Measurements from ENCODE around the gene KIF26B. TPM values are rescaled to one million over a fixed set of nuclear protein-coding genes. Genes with fewer than 3 reads are reported as not detected.

Gene KIF26B
- total RNA-seq, 1 donor from 2014 or later: 5.1 TPM

DNA sequence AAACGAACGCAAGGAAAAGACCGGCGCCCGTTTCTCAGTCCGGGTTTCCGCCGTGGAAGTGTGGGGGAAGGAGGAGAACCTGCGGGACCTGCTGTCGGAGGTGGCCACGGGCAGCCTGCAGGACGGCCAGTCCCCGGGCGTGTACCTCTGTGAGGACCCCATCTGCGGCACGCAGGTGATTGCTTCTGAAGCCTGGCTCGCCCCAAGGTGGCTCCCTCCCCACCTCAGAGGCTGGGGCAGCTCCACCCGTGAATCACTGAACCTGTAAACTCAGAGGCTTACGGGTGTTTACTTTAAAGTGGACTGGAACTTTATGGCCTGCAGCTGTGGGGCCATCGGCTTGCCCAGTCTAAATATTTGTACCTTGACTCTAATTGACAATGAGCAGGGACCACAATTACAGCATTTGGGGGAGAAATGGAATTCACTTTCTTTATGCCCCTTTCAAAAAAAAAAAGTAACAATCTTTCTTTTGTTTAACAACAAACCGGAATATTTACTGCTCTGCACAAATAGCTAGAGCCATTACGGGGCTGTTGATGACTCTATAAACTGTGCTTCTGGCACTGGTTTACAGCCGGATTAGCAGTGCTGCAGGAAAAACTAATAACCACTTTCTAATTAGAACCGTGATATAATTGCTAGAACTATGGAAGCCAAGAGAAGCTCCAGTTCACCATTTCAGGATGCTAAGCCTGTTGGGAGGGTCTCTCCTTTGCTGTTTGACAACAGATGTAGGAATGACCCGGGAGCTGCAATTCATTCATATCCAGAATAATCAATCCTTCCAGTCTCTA lies 454.8 kb downstream of the KIF26B start:
- no peaks in the 10 kb centered on the region for H3K36me3 Mint-ChIP-seq (ENCODE audit: insufficient read depth)
- peaks cover 16% of the 10 kb centered on the region for H3K27me3 Mint-ChIP-seq
- no peak overlapping the region for H3K27ac Mint-ChIP-seq
- TF ChIP-seq, protein P1, sequence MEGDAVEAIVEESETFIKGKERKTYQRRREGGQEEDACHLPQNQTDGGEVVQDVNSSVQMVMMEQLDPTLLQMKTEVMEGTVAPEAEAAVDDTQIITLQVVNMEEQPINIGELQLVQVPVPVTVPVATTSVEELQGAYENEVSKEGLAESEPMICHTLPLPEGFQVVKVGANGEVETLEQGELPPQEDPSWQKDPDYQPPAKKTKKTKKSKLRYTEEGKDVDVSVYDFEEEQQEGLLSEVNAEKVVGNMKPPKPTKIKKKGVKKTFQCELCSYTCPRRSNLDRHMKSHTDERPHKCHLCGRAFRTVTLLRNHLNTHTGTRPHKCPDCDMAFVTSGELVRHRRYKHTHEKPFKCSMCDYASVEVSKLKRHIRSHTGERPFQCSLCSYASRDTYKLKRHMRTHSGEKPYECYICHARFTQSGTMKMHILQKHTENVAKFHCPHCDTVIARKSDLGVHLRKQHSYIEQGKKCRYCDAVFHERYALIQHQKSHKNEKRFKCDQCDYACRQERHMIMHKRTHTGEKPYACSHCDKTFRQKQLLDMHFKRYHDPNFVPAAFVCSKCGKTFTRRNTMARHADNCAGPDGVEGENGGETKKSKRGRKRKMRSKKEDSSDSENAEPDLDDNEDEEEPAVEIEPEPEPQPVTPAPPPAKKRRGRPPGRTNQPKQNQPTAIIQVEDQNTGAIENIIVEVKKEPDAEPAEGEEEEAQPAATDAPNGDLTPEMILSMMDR (IDR thresholded peaks at IDR 0.05; ENCODE audit: unreplicated experiment): no peak
- H3K9me3 Mint-ChIP-seq (ENCODE audit: low read depth): no peaks in the 10 kb centered on the region
- no peak overlapping the region for H3K4me3 Mint-ChIP-seq (ENCODE audit: low read depth)
- peaks cover 24% of the 10 kb centered on the region for H3K4me1 Mint-ChIP-seq (ENCODE audit: low read depth)
- no peak for DNase-seq (ENCODE audit: low spot score, unreplicated experiment)

- Mint-ChIP-seq H3K27ac (no peak overlapping the region), H3K36me3 (ENCODE audit: insufficient read depth) (no peaks in the 10 kb centered on the region), H3K4me1 (ENCODE audit: low read depth) (peaks cover 22% of the 10 kb centered on the region), H3K27me3 (peaks cover 16% of the 10 kb centered on the region), H3K9me3 (ENCODE audit: low read depth) (no peaks in the 10 kb centered on the region), H3K4me3 (ENCODE audit: low read depth) (no peak overlapping the region)
- TF ChIP-seq, protein P1 (IDR thresholded peaks at IDR 0.05; ENCODE audit: unreplicated experiment): no peak
- DNase-seq (ENCODE audit: low spot score, unreplicated experiment): no peak
These were observed 456.5 kb downstream of the KIF26B start for GRCh38 chr1:245611251-245611650.

- DNase-seq (ENCODE audit: low spot score, unreplicated experiment): no peak
- no peak overlapping the region for H3K27ac Mint-ChIP-seq
These were observed 459.7 kb downstream of the KIF26B start for GRCh38 chr1:245614476-245614875.

DNA sequence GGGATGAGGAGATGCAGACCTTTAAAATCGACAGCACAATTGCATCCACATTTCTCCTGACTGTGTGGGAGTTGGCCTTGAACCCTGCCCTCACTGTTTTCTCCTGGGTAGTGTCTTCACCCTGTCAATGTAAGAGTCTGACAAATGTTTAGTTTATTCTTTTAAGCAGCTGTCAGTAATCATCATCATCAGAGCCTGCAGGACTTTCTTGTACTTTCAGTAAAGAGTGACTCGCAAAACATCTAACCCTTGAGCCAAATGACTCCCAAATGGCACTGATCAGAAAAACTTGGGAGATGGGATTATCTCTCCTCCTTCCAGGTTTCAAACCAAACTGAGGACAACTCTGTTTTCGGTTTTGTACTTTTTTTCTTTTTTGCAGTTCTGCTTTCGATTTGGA lies 460.2 kb downstream of the KIF26B start:
- TF ChIP-seq, protein P1 (IDR thresholded peaks at IDR 0.05; ENCODE audit: unreplicated experiment): no peak
- H3K36me3 Mint-ChIP-seq (ENCODE audit: insufficient read depth): no peaks in the 10 kb centered on the region
- no peaks in the 10 kb centered on the region for H3K27me3 Mint-ChIP-seq
- peaks cover 18% of the 10 kb centered on the region for H3K4me1 Mint-ChIP-seq (ENCODE audit: low read depth)
- no peaks in the 10 kb centered on the region for H3K9me3 Mint-ChIP-seq (ENCODE audit: low read depth)
- no peak overlapping the region for H3K27ac Mint-ChIP-seq
- DNase-seq (ENCODE audit: low spot score, unreplicated experiment): no peak
- H3K4me3 Mint-ChIP-seq (ENCODE audit: low read depth): no peak overlapping the region

More at GRCh38 chr1:245614476-245614875, 459.7 kb downstream of the KIF26B start:
- Mint-ChIP-seq H3K9me3 (ENCODE audit: low read depth) (no peaks in the 10 kb centered on the region), H3K4me1 (ENCODE audit: low read depth) (peaks cover 18% of the 10 kb centered on the region), H3K4me3 (ENCODE audit: low read depth) (no peak overlapping the region), H3K36me3 (ENCODE audit: insufficient read depth) (no peaks in the 10 kb centered on the region), H3K27me3 (no peaks in the 10 kb centered on the region)
- TF ChIP-seq, protein P1 (IDR thresholded peaks at IDR 0.05; ENCODE audit: unreplicated experiment): no peak

DNA sequence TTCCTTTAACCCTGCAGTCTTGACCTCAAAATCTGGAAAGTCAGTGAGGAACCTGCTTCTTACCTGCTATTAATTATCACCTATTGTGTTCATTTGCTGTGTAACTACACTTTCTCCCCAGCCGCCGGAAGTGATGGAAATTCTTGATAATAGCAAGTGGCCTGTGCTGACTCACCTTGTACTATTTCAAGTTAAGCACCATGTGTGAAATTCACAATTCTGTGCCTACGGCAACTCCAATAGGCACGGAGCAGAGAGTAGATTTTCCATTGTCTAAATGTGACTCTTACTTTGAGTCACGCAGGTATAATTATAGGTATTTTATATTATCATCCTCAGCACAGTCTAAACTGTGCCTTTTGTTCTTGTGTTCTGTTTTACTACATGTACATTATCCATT lies 466.8 kb downstream of the KIF26B start:
- Mint-ChIP-seq H3K9me3 (ENCODE audit: low read depth) (no peaks in the 10 kb centered on the region), H3K27me3 (no peaks in the 10 kb centered on the region), H3K4me3 (ENCODE audit: low read depth) (no peak overlapping the region), H3K4me1 (ENCODE audit: low read depth) (peaks cover 5% of the 10 kb centered on the region), H3K36me3 (ENCODE audit: insufficient read depth) (no peaks in the 10 kb centered on the region), H3K27ac (no peak overlapping the region)
- TF ChIP-seq, protein P1 (IDR thresholded peaks at IDR 0.05; ENCODE audit: unreplicated experiment): no peak
- no peak for DNase-seq (ENCODE audit: low spot score, unreplicated experiment)

Measured in progenitor cell of endocrine pancreas (in vitro differentiated cells).